Liver (tissue), 9 donors: ENCODE measurements around the gene CABCOCO1. TPM values are rescaled to one million over a fixed set of nuclear protein-coding genes. Genes with fewer than 3 reads are reported as not detected.

Experiments
- DNase-seq: peaks from one replicate; pipeline ENCODE4 v3.0.0-alpha.2; 2017; ENCODE audit warnings: low spot score
- H3K27ac ChIP-seq, 2 donors: one replicate each; pipeline ENCODE4 v1.7.0; 2013; ENCODE audit warnings: inconsistent platforms in 2 of 2, low read length in 2 of 2, control low read depth in 1 of 2, low read depth in 1 of 2, mild to moderate bottlenecking in 1 of 2
- H3K27me3 ChIP-seq, 4 donors: one replicate each; pipeline versions ENCODE4 v1.6.1 to v1.7.0; 2013; ENCODE audit warnings: low read length in 3 of 4, inconsistent platforms in 1 of 4, mild to moderate bottlenecking in 1 of 4, moderate library complexity in 1 of 4; ENCODE audit not compliant: control insufficient read depth in 4 of 4, insufficient read depth in 4 of 4
- H3K36me3 ChIP-seq, 4 donors: one replicate each; pipeline versions ENCODE4 v1.6.1 to v1.7.0; 2013; ENCODE audit warnings: low read length in 3 of 4, mild to moderate bottlenecking in 3 of 4, low read depth in 1 of 4, moderate library complexity in 1 of 4; ENCODE audit not compliant: control insufficient read depth in 4 of 4, insufficient read depth in 3 of 4
- H3K4me1 ChIP-seq, 4 donors: one replicate each; pipeline versions ENCODE4 v1.6.1 to v1.7.0; 2013; ENCODE audit warnings: low read length in 3 of 4, mild to moderate bottlenecking in 3 of 4, moderate library complexity in 1 of 4; ENCODE audit not compliant: control insufficient read depth in 4 of 4, insufficient read depth in 4 of 4
- H3K4me3 ChIP-seq, 3 donors: one replicate each; pipeline versions ENCODE4 v1.6.1 to v1.7.0; 2013; ENCODE audit warnings: low read length in 3 of 3, control low read depth in 1 of 3, low read depth in 1 of 3, mild to moderate bottlenecking in 1 of 3
- H3K9ac ChIP-seq, 2 donors: one replicate each; pipeline ENCODE4 v1.7.0; 2013; ENCODE audit warnings: low read length in 2 of 2, mild to moderate bottlenecking in 2 of 2, moderate library complexity in 2 of 2, control low read depth in 1 of 2, low read depth in 1 of 2
- H3K9me3 ChIP-seq, 4 donors: one replicate each; pipeline versions ENCODE4 v1.6.1 to v1.7.0; 2013; ENCODE audit warnings: low read length in 3 of 4; ENCODE audit not compliant: control insufficient read depth in 4 of 4
- ATF3 ChIP-seq: IDR thresholded peaks from 2 replicates; pipeline ENCODE4 v1.6.1; 2016; ENCODE audit warnings: antibody characterized with exemption
- CTCF ChIP-seq: fragments of 150-350 bp; IDR thresholded peaks from 2 replicates; pipeline ENCODE4 v1.5.1; 2017; ENCODE audit warnings: improper control_type of control experiment, low read depth, low read length; ENCODE audit not compliant: missing input control
- EGR1 ChIP-seq, 2 donors: IDR thresholded peaks; 2 replicates each; pipeline ENCODE4 v1.6.1; 2016 to 2018; ENCODE audit warnings: antibody characterized with exemption in 2 of 2, low read depth in 2 of 2
- FOXA1 ChIP-seq: IDR thresholded peaks from 2 replicates; pipeline ENCODE4 v1.6.1; 2016; ENCODE audit warnings: antibody characterized with exemption
- FOXA2 ChIP-seq: IDR thresholded peaks from 2 replicates; pipeline ENCODE4 v1.6.1; 2016; ENCODE audit warnings: antibody characterized with exemption
- GABPA ChIP-seq, 2 donors: IDR thresholded peaks in 1 of 2; conservative IDR thresholded peaks in 1 of 2; 2 replicates each; pipeline ENCODE4 v1.6.1; 2016; ENCODE audit warnings: antibody characterized with exemption in 2 of 2, mild to moderate bottlenecking in 1 of 2, moderate library complexity in 1 of 2
- HNF4A ChIP-seq, 2 donors: conservative IDR thresholded peaks; 2 replicates each; pipeline ENCODE4 v1.6.1; 2016; ENCODE audit warnings: antibody characterized with exemption in 2 of 2, mild to moderate bottlenecking in 2 of 2
- HNF4G ChIP-seq: IDR thresholded peaks from 2 replicates; pipeline ENCODE4 v1.6.1; 2016; ENCODE audit warnings: antibody characterized with exemption
- JUND ChIP-seq, 2 donors: IDR thresholded peaks; 2 replicates each; pipeline ENCODE4 v1.6.1; 2016; ENCODE audit warnings: antibody characterized with exemption in 2 of 2
- MAX ChIP-seq: IDR thresholded peaks from 2 replicates; pipeline ENCODE4 v1.6.1; 2016; ENCODE audit warnings: antibody characterized with exemption
- NR2F2 ChIP-seq: IDR thresholded peaks from 2 replicates; pipeline ENCODE4 v1.6.1; 2016; ENCODE audit warnings: antibody characterized with exemption
- RAD21 ChIP-seq, 2 donors: IDR thresholded peaks; 2 replicates each; pipeline ENCODE4 v1.6.1; 2016; ENCODE audit warnings: antibody characterized with exemption in 2 of 2, mild to moderate bottlenecking in 2 of 2
- REST ChIP-seq: IDR thresholded peaks from 2 replicates; pipeline ENCODE4 v1.6.1; 2016; ENCODE audit warnings: antibody characterized with exemption, mild to moderate bottlenecking
- RXRA ChIP-seq, 2 donors: IDR thresholded peaks; 2 replicates each; pipeline ENCODE4 v1.6.1; 2017 to 2018; ENCODE audit warnings: antibody characterized with exemption in 2 of 2, mild to moderate bottlenecking in 1 of 2
- SP1 ChIP-seq: IDR thresholded peaks from 2 replicates; pipeline ENCODE4 v1.6.1; 2018; ENCODE audit warnings: antibody characterized with exemption, mild to moderate bottlenecking
- TAF1 ChIP-seq: conservative IDR thresholded peaks from 2 replicates; pipeline ENCODE4 v1.6.1; 2016; ENCODE audit warnings: antibody characterized with exemption, mild to moderate bottlenecking
- ZBTB33 ChIP-seq: IDR thresholded peaks from 2 replicates; pipeline ENCODE4 v1.6.1; 2016; ENCODE audit warnings: antibody characterized with exemption
- WGBS: extraction: QIAGEN DNeasy Blood & Tissue Kit; methylation state at CpG from one replicate; pipeline ENCODE4 v1.1.7; 2013; 5-methylcytosine and 5-hydroxymethylcytosine counted together
- polyA plus RNA-seq, 2 donors: library from polyadenylated mRNA; stranded (reverse) in 1 of 2; unstranded in 1 of 2; fragments of 200-250 nt in 1 of 2; fragments of >200 nt in 1 of 2; fragmentation: Nextera tagmentation in 1 of 2; extraction: Ambion mirVana in 1 of 2; gene quantifications; one replicate each; pipeline versions ENCODE4 v1.2.1 to v1.2.3, GENCODE V29; 2013 to 2015
- total RNA-seq, 2 donors: library from RNA; depleted of rRNA; stranded (reverse); fragments of >200 nt; gene quantifications; one replicate each; pipeline ENCODE4 v1.2.3, GENCODE V29; 2014
- donor health status: healthy.
- donor health status: healthy.
- donor health status: healthy.
- donor health status: healthy.
- donor health status: healthy.

The CABCOCO1 gene
- total and polyA plus RNA-seq, 4 donors = 0.09 to 0.20 TPM; not detected in 2

- Histone ChIP-seq H3K4me3 (no peak overlapping the region), H3K4me1 (no peaks in the 10 kb centered on the region), H3K36me3 (no peaks in the 10 kb centered on the region), H3K9me3 (no peaks in the 10 kb centered on the region), H3K27me3 (peaks cover 0 to 4% (median 0%) of the 10 kb centered on the region in 4 donors), H3K9ac (no peak overlapping the region), H3K27ac (no peak overlapping the region)
- DNase-seq = no peak
- WGBS = 69% methylated on average over 1 of the region's 1 CpG
- TF ChIP-seq RAD21 (IDR thresholded peaks at IDR 0.05) (no peak), ATF3 (no peak), HNF4A (conservative IDR thresholded peaks at IDR 0.05) (no peak), CTCF (no peak), REST (no peak), TAF1 (no peak), GABPA (IDR thresholded peaks at IDR 0.05 in 1 of 2, conservative IDR thresholded peaks at IDR 0.05 in 1 of 2) (no peak), FOXA1 (no peak), JUND (IDR thresholded peaks at IDR 0.05) (no peak), RXRA (IDR thresholded peaks at IDR 0.05) (no peak), SP1 (no peak), MAX (no peak), NR2F2 (no peak), HNF4G (no peak), FOXA2 (no peak), ZBTB33 (no peak)
Measured at GRCh38 chr10:61705022-61705613, 42.4 kb downstream of the CABCOCO1 start.

GRCh38 chr10:61708846-61709245 lies 46.1 kb downstream of the CABCOCO1 start:
- Histone ChIP-seq H3K27me3 (peaks cover 0 to 4% (median 0%) of the 10 kb centered on the region in 4 donors), H3K4me1 (no peaks in the 10 kb centered on the region), H3K9ac (no peak overlapping the region)

More at GRCh38 chr10:61708846-61709245, 46.1 kb downstream of the CABCOCO1 start:
- H3K36me3 ChIP-seq = no peaks in the 10 kb centered on the region
- no peak overlapping the region for H3K27ac ChIP-seq
- no peak overlapping the region for H3K4me3 ChIP-seq
- WGBS = 80% methylated on average over 2 of the region's 2 CpGs
- no peak for TF ChIP-seq EGR1 (IDR thresholded peaks at IDR 0.05; ENCODE audit: low read depth in 2 of 2)
- no peak for TF ChIP-seq HNF4G
- no peak for TF ChIP-seq ZBTB33
- TF ChIP-seq NR2F2 = no peak
- TF ChIP-seq FOXA1 = no peak
- no peak for TF ChIP-seq RXRA (IDR thresholded peaks at IDR 0.05)
- no peak for TF ChIP-seq FOXA2
- no peak for TF ChIP-seq MAX
- TF ChIP-seq JUND (IDR thresholded peaks at IDR 0.05) = no peak
- TF ChIP-seq SP1 = no peak
- no peak for DNase-seq
- no peaks in the 10 kb centered on the region for H3K9me3 ChIP-seq
